Measurements from ENCODE around the gene NACC2. TPM values are rescaled to one million over a fixed set of nuclear protein-coding genes. Genes with fewer than 3 reads are reported as not detected.

Gene NACC2
- total RNA-seq, 6 experiments from 2014 or later, result 10.9 to 25.8 (median 13.8) TPM

DNA sequence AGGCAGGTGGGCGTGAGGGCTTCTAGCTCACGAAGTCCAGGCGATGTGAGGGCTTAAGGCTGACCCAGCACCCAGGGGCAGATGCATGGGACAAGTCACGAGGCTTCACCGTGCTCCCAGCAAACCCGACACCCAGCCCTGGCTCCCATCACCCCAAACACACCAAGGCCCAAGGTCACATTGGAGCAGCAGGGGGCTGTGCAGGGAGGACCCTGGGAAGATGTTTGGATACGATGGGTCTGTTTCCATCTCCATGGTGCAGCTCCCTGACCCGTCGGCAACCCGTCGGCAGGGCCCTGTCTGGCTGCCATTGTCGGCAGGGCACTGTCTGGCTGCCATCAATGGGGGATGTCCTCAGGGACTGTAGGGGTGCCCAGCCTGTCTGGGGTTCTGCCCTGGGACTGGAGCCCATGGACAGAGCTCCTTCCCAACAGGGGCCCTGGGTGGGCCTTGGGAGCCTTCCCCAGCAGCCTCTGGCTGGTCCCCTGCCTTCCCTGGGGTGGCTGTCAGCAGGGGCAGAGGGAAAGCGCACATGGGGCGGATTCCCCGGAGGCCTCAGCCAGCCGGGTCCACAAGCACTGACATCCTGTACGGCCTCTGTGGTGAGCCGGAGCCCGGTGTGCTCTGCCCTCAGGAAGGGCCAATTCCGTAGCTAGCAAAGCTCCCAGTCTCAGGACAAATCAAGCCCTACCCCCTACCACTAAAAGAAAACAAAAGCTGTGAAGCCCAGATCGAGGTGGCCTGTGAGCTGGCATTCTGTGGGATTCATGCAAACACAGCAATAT, 47.1 kb downstream of the NACC2 start:
- H3K9me3 ChIP-seq, result no peaks in the 10 kb centered on the region
- H3K27ac ChIP-seq, result no peak overlapping the region
- no peak overlapping the region for H3K4me3 ChIP-seq
- peaks cover 0 to 6% (median 0%) of the 10 kb centered on the region in 4 donors for H3K4me1 ChIP-seq
- 66% methylated on average over 3 of the region's 21 CpGs for WGBS (ENCODE audit: insufficient coverage, low coverage, low lambda C conversion rate, missing lambda C conversion rate)
- no peaks in the 10 kb centered on the region for H3K27me3 ChIP-seq
- peak in 1 of 3 donors; percentile 51 for DNase-seq
- H3K36me3 ChIP-seq, result peaks cover 0 to 4% (median 2%) of the 10 kb centered on the region in 4 donors
- TF ChIP-seq, protein P1, sequence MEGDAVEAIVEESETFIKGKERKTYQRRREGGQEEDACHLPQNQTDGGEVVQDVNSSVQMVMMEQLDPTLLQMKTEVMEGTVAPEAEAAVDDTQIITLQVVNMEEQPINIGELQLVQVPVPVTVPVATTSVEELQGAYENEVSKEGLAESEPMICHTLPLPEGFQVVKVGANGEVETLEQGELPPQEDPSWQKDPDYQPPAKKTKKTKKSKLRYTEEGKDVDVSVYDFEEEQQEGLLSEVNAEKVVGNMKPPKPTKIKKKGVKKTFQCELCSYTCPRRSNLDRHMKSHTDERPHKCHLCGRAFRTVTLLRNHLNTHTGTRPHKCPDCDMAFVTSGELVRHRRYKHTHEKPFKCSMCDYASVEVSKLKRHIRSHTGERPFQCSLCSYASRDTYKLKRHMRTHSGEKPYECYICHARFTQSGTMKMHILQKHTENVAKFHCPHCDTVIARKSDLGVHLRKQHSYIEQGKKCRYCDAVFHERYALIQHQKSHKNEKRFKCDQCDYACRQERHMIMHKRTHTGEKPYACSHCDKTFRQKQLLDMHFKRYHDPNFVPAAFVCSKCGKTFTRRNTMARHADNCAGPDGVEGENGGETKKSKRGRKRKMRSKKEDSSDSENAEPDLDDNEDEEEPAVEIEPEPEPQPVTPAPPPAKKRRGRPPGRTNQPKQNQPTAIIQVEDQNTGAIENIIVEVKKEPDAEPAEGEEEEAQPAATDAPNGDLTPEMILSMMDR (IDR thresholded peaks at IDR 0.05), result no peak
- TF ChIP-seq POLR2A (IDR thresholded peaks at IDR 0.05), result no peak
- ATAC-seq, result no peak
- intact Hi-C loops (cut with DNase I), result no loop called here

DNA sequence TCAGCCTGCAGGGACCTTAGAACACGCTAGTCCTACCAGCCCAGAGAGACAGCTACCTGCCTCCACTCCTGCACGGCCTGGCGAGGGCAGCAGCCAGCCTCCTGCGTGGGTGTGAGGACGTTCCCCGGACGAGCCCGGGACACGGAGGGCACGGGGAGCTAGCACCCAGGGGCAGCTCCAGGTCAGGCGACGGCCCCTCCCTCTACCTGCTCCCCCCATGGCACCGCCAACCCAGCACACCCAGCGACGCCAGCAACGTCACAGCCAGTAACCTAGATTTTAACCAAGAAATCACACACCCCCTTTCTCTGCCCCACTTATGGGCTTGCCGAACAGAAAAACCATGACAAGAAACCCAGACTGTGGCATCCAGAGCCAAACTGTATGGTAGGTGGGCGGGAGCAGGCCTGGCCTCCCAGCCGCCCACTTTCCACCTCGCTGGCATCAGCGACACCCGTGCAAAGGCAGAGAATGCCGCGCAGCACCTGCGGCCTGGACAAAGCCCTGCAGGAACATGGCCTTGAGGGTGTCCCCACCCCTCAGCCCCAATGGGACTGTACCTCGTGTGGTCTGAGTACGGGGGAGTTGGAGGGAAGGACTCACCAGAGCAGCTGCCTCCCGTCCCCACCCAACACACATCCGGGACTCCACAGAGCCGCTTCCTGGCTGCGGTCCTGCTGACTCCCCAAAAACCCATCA, 47.9 kb downstream of the NACC2 start:
- Histone ChIP-seq H3K27me3 (no peaks in the 10 kb centered on the region), H3K36me3 (peaks cover 0 to 4% (median 2%) of the 10 kb centered on the region in 4 donors), H3K4me1 (no peaks in the 10 kb centered on the region), H3K9me3 (no peaks in the 10 kb centered on the region), H3K4me3 (no peak overlapping the region), H3K27ac (no peak overlapping the region)
- ATAC-seq (no peak), DNase-seq (peak in 1 of 3 donors; percentile 49)
- intact Hi-C loops (cut with DNase I), result no loop called here
- TF ChIP-seq, protein P1 (IDR thresholded peaks at IDR 0.05), result no peak
- no peak for TF ChIP-seq POLR2A (IDR thresholded peaks at IDR 0.05)
- no CpG with 5 or more reads among the region's 31 CpGs for WGBS (ENCODE audit: insufficient coverage, low coverage, low lambda C conversion rate, missing lambda C conversion rate)

DNA sequence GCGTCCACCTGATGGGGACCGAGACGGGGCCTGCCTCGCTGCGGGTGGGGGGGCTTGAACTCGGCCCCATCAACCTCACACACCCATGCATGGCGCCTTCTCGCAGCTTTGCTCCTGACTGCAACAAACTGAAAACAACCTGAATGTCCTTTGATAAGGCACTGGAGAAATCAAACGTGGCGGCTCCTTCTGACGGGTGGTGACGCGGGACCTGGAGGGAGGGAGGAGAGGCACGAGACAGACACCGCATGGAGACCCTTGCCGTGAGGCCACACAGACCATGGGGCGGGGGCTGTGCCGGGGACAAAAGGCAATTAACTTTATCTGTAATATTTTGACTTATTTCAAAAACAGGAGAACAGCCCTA, 48.6 kb downstream of the NACC2 start:
- Histone ChIP-seq H3K27me3 (no peaks in the 10 kb centered on the region), H3K27ac (peak overlapping the region in 1 of 3 donors; percentile 24), H3K9me3 (no peaks in the 10 kb centered on the region), H3K36me3 (peaks cover 0 to 4% (median 2%) of the 10 kb centered on the region in 4 donors), H3K4me1 (no peaks in the 10 kb centered on the region), H3K4me3 (no peak overlapping the region)
- DNase-seq (peak in 1 of 3 donors; percentile 48), ATAC-seq (no peak)
- no peak for TF ChIP-seq POLR2A (IDR thresholded peaks at IDR 0.05)
- TF ChIP-seq, protein P1 (IDR thresholded peaks at IDR 0.05), result no peak
- intact Hi-C loops (cut with DNase I), result no loop called here
- 100% methylated on average over 6 of the region's 18 CpGs for WGBS (ENCODE audit: insufficient coverage, low coverage, low lambda C conversion rate, missing lambda C conversion rate)

DNA sequence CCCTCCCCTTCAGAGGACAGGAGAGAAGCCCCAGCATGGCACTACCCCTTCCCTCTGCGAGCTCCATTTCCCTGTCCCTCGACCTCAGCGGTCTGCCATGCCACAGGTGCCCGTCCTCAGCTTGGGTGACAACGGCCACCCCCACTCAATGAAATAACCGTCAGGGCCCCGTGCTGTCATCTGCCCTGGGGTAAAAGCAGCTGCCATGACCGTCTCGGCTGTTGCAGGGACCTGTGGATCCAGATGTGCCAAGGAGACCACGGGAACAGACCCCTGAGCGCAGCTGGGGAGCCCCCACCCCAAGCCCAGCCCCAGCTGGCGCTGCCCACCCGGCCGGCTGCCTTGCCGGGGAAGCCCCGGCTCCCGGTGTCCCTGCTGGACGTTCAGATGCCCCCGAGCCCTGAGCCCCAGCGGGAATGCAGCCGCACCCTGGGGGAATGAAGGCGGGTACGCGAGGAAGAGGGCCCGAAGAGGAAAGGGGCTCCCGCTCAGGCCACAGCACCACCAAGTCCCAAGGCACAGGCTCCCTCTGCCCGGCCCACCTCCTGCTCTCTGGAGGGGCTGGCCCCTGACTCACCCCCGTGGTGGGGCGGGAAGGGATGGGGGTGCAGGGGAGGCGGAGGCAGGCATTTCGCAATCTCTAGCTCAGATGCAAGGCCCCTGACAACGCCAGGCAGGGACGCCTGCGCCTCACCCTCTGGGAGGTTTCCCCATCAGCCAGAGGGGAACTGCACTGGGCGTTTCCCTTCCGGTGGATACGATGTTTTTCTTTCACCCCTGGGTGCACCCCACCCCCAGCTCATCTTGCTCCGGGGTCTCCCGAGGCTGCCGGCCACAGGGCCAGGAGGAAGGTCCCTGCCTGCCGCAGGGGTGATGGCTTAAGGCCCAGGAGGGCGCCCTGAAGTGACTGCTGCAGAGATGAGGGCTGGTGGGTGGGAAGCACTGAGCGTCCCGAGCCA, 49.2 kb downstream of the NACC2 start:
- Histone ChIP-seq H3K4me1 (no peaks in the 10 kb centered on the region), H3K27ac (peak overlapping the region in 1 of 3 donors; percentile 24), H3K36me3 (peaks cover 0 to 4% (median 2%) of the 10 kb centered on the region in 4 donors)

More for the DNA sequence above, 49.2 kb downstream of the NACC2 start:
- intact Hi-C loops (cut with DNase I), result no loop called here
- WGBS (ENCODE audit: insufficient coverage, low coverage, low lambda C conversion rate, missing lambda C conversion rate), result 71% methylated on average over 3 of the region's 44 CpGs
- Histone ChIP-seq H3K27me3 (no peaks in the 10 kb centered on the region), H3K4me3 (no peak overlapping the region), H3K9me3 (no peaks in the 10 kb centered on the region)
- DNase-seq (peak in 1 of 3 donors; percentile 74), ATAC-seq (peak; percentile 36 to 51 (median 41))
- TF ChIP-seq, protein P1 (IDR thresholded peaks at IDR 0.05), result no peak
- no peak for TF ChIP-seq POLR2A (IDR thresholded peaks at IDR 0.05)

All from right lobe of liver (tissue), 6 donors.